CD4-positive, alpha-beta T cell treated with Interleukin-12 subunit alpha and Interleukin-12 subunit beta, for 1 hour (primary cell): ENCODE results near the gene PLEKHA6.

Experiments
- DNase-seq: peaks from one replicate; pipeline ENCODE4 v3.0.0-alpha.2; 2020

PLEKHA6 gene

DNA sequence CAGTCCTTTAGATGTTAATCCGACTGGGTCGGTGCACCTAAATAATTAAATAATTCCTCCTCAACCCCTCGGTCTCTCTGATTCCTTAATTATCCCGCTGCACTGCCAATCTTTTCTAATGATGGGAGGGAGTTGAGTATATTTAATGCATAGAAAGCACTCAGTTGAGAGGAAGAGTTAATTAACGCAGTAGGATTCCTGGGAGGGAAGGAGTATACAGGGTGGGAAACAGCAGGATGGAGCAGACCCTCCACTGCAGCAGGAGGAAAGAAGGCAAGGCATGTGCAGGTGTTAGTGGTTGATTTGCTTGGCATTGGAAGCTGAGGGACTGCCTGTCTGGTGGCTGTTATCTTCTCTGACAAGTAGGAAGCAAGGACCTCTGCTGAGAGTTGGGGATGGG is 183.7 kb downstream of the PLEKHA6 start:
- DNase-seq: no peak

DNA sequence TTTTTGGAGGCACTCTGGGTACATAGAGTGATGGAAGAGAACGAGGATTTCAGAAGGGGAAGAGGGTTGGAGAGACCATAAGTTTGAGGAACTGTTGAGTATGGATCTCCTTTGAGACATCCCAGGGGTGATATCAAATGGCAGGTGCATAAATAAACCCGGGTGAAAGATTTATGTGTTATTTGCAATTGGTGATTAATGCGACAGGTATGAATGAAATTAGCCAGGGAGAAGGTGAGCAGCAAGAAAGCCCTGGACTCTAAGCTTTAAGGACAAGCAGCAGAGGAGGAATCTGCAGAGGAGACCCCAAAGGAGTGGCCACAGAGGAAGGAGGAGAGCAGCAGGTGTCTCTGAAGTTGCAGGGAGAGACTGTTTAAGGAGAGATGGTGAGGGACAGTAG is 184.8 kb downstream of the PLEKHA6 start:
- DNase-seq: no peak

DNA sequence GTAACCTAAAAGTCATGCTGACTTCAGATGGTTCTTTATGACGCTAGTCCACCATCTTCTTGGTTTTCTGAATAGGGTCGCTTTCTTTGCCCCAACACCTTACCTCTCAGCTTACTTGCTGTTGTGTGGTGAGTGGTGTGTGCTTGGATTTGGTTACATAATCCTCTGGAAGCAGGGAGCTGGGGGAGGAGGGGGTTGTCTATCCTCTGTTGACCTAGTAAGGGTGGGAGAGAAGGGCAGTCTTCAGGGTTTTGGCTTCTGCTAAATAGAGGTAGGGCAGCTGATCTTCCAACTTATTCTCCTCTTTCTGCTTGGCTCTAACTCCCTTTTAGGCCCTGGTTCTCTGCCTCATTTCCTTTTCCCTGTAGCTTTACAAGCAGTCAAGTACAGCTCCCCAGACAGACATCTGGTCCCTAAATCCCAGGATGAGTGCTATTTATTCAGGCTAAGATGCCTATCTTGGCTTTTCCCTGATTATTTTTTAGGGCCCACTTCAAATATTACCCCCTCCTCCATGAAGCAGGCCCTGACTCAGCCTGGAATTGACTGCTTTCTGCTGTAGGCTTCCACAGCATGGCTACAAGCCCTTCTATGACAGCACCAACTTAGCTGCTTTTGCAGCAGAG is 187.2 kb downstream of the PLEKHA6 start:
- no peak for DNase-seq

DNA sequence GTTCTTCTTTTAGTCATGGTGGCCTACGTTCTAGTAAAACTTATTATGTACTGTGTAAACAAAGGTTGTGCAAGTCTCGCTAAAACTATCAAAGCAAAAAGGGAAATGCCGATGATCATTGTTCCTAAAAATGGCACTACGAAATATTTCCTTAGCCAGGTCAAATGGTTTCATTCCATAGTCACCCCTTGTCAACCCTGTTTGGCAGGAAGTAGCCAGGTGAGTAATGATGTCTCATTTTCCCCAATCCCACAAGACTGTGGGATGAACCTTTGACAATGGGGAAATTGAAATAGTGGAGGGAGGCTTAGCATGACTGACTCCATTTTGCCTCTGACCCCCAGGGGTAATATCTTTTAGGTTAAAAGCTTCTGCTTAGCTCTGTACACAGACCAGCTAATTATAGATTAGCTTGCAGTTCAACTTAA is 188.0 kb downstream of the PLEKHA6 start:
- no peak for DNase-seq

DNA sequence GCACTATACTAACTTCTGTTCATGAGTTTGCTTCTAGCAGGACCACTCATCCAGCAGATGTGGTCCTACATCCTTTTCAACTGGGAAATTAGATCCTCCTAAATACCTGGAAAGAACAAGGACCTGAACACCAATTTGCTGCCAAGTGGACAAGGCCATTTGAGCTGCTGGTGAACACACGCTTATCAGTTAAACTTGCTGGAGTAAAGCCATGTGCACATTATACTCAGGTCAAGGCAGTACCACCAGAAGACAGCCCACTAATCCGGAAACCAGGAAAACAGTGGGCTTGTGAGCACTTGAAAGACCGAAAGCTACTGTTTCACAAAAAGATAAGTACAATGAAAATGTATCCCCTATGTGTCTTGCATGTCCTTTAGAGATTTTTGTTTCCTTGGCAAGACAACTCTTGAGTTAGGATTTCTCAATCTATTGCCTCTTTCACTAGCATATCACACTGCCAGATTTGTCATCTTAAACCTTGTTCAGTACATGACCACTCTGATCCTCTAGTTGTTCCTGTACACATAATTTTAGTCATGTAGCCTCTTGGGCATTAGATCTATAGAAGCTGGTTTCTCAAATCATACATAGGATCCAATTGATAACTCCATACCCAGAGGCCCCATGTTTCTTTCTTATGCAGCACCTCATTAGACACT is 189.1 kb downstream of the PLEKHA6 start:
- DNase-seq: no peak

DNA sequence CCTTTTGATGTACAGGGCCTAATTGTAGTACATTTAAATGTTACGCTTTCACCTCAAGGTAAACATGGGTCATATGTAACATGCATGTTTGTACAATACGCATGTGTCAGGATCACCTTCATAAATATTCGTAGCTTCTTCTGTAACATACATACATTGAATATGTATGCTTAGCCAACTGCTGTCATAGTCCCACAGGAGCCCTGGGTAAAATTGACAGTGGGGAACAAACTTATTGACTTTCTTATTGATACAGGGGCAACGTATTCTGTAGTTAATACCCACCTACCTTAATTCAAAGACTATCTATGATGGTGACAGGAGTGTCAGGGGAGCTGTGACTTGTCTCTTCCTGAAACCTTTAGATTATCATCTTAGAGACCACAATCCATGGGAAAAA is 189.9 kb downstream of the PLEKHA6 start:
- no peak for DNase-seq
